Measurements from ENCODE around the gene MRGPRF. TPM values are rescaled to one million over a fixed set of nuclear protein-coding genes. Genes with fewer than 3 reads are reported as not detected.
"Not testable (repeated sequence)": the region's sequence is repeated elsewhere in the genome, so short reads cannot be mapped to it uniquely, and the experiment has no call there.

The MRGPRF gene
- total and polyA plus RNA-seq, 2 experiments from 2014 or later = 20.7 to 25.3 TPM

GRCh38 chr11:68976095-68976494 lies 37.0 kb downstream of the MRGPRF start:
- no peaks in the 10 kb centered on the region for H3K36me3 ChIP-seq (ENCODE audit: low read depth)
- no peak overlapping the region for H3K4me2 ChIP-seq (ENCODE audit: unreplicated experiment)
- H4K20me1 ChIP-seq (ENCODE audit: insufficient read depth) = no peaks in the 10 kb centered on the region
- no peak overlapping the region for H3K27ac ChIP-seq
- no peak overlapping the region for H2AFZ ChIP-seq
- H3K4me1 ChIP-seq (ENCODE audit: insufficient read depth) = no peaks in the 10 kb centered on the region
- no peaks in the 10 kb centered on the region for H3K79me2 ChIP-seq (ENCODE audit: insufficient read depth)
- H3K27me3 ChIP-seq (replicated peaks; ENCODE audit: insufficient read depth) = peaks cover 36% of the 10 kb centered on the region
- no peaks in the 10 kb centered on the region for H3K9me2 ChIP-seq (ENCODE audit: insufficient read depth)
- in situ Hi-C loops (cut with MboI) = no loop called here
- 29 to 32% methylated on average over 4 of the region's 4 CpGs for WGBS, 2 experiments (ENCODE audit: low coverage in 1 of 2, low lambda C conversion rate in 2 of 2, missing lambda C conversion rate in 2 of 2)
- no peaks in the 10 kb centered on the region for H3F3A ChIP-seq (ENCODE audit: insufficient read depth)
- H3K9me3 ChIP-seq (ENCODE audit: low read depth) = no peaks in the 10 kb centered on the region
- H3K4me3 ChIP-seq = no peak overlapping the region
- no peak for DNase-seq
- no peak overlapping the region for H3K9ac ChIP-seq
- no peak for TF ChIP-seq EZH2phosphoT487 (IDR thresholded peaks at IDR 0.05; ENCODE audit: insufficient read depth, low read depth)

GRCh38 chr11:68974421-68975194 lies 38.4 kb downstream of the MRGPRF start:
- DNase-seq = peak; percentile 49
- no peaks in the 10 kb centered on the region for H3K79me2 ChIP-seq (ENCODE audit: insufficient read depth)
- no peak overlapping the region for H3K4me2 ChIP-seq (ENCODE audit: unreplicated experiment)
- WGBS, 2 experiments (ENCODE audit: low coverage in 1 of 2, low lambda C conversion rate in 2 of 2, missing lambda C conversion rate in 2 of 2) = 83 to 87% methylated on average over 15 to 23 of the region's 23 CpGs
- peaks cover 51% of the 10 kb centered on the region for H3K27me3 ChIP-seq (replicated peaks; ENCODE audit: insufficient read depth)
- H3K27ac ChIP-seq = no peak overlapping the region
- H3K9me2 ChIP-seq (ENCODE audit: insufficient read depth) = no peaks in the 10 kb centered on the region
- no peak overlapping the region for H3K9ac ChIP-seq
- H4K20me1 ChIP-seq (ENCODE audit: insufficient read depth) = no peaks in the 10 kb centered on the region
- H3K36me3 ChIP-seq (ENCODE audit: low read depth) = no peaks in the 10 kb centered on the region
- no peak overlapping the region for H2AFZ ChIP-seq
- in situ Hi-C loops (cut with MboI) = no loop called here
- no peaks in the 10 kb centered on the region for H3F3A ChIP-seq (ENCODE audit: insufficient read depth)
- H3K4me1 ChIP-seq (ENCODE audit: insufficient read depth) = no peaks in the 10 kb centered on the region
- no peak overlapping the region for H3K4me3 ChIP-seq
- H3K9me3 ChIP-seq (ENCODE audit: low read depth) = no peaks in the 10 kb centered on the region
- TF ChIP-seq EZH2phosphoT487 (IDR thresholded peaks at IDR 0.05; ENCODE audit: insufficient read depth, low read depth) = no peak
- TF ChIP-seq EZH2 (IDR thresholded peaks at IDR 0.05; ENCODE audit: insufficient read depth, poor library complexity, severe bottlenecking) = no peak

GRCh38 chr11:68973706-68974105 lies 39.3 kb downstream of the MRGPRF start:
- H3K9me3 ChIP-seq (ENCODE audit: low read depth); H3K4me3 ChIP-seq; H3K4me2 ChIP-seq (ENCODE audit: unreplicated experiment); H3K9ac ChIP-seq; DNase-seq; H3F3A ChIP-seq (ENCODE audit: insufficient read depth); H2AFZ ChIP-seq; H3K27ac ChIP-seq; H3K4me1 ChIP-seq (ENCODE audit: insufficient read depth); H3K79me2 ChIP-seq (ENCODE audit: insufficient read depth); in situ Hi-C loops (cut with MboI); H4K20me1 ChIP-seq (ENCODE audit: insufficient read depth); H3K36me3 ChIP-seq (ENCODE audit: low read depth); H3K9me2 ChIP-seq (ENCODE audit: insufficient read depth): not testable (repeated sequence)
- 73 to 83% methylated on average over 12 of the region's 12 CpGs for WGBS, 2 experiments (ENCODE audit: low coverage in 1 of 2, low lambda C conversion rate in 2 of 2, missing lambda C conversion rate in 2 of 2)
- H3K27me3 ChIP-seq (replicated peaks; ENCODE audit: insufficient read depth) = peaks cover 55% of the 10 kb centered on the region

GRCh38 chr11:68973219-68973618 lies 39.8 kb downstream of the MRGPRF start:
- no peak for TF ChIP-seq EZH2 (IDR thresholded peaks at IDR 0.05; ENCODE audit: insufficient read depth, poor library complexity, severe bottlenecking)
- no peak for TF ChIP-seq EZH2phosphoT487 (IDR thresholded peaks at IDR 0.05; ENCODE audit: insufficient read depth, low read depth)
- Histone ChIP-seq H3K4me3 (no peak overlapping the region), H2AFZ (no peak overlapping the region), H3K9me3 (ENCODE audit: low read depth) (no peaks in the 10 kb centered on the region), H3K27me3 (replicated peaks; ENCODE audit: insufficient read depth) (peaks cover 52% of the 10 kb centered on the region), H3K36me3 (ENCODE audit: low read depth) (no peaks in the 10 kb centered on the region), H3K9ac (no peak overlapping the region), H3K27ac (no peak overlapping the region), H3K79me2 (ENCODE audit: insufficient read depth) (no peaks in the 10 kb centered on the region), H4K20me1 (ENCODE audit: insufficient read depth) (no peaks in the 10 kb centered on the region), H3F3A (ENCODE audit: insufficient read depth) (no peaks in the 10 kb centered on the region), H3K4me2 (ENCODE audit: unreplicated experiment) (no peak overlapping the region), H3K4me1 (ENCODE audit: insufficient read depth) (no peaks in the 10 kb centered on the region), H3K9me2 (ENCODE audit: insufficient read depth) (no peaks in the 10 kb centered on the region)
- no peak for DNase-seq
- in situ Hi-C loops (cut with MboI) = no loop called here
- WGBS, 2 experiments (ENCODE audit: low coverage in 1 of 2, low lambda C conversion rate in 2 of 2, missing lambda C conversion rate in 2 of 2) = 16 to 22% methylated on average over 4 of the region's 4 CpGs

Measured in GM23248 (cell line).